Gastroesophageal sphincter (tissue), 4 donors: Measurements from ENCODE around the gene PAX5. TPM values are rescaled to one million over a fixed set of nuclear protein-coding genes. Genes with fewer than 3 reads are reported as not detected.

Experiments used
- ATAC-seq: fragments of 150-250 bp; one replicate; pipeline ENCODE4 v1.9.1; 2016; ENCODE audit warnings: mild to moderate bottlenecking, moderate library complexity
- H3K27ac ChIP-seq, 4 donors: fragments of 200-600 bp; sonication (generic) in 3 of 4; 1 replicate in 3 of 4; 2 replicates in 1 of 4; pipeline ENCODE4 v1.5.1; 2016 to 2019
- H3K27me3 ChIP-seq: fragments of 200-600 bp; sonication (generic); one replicate; pipeline ENCODE4 v1.5.1; 2019
- H3K36me3 ChIP-seq, 2 donors: fragments of 200-600 bp; sonication (generic); one replicate each; pipeline ENCODE4 v1.5.1; 2019; ENCODE audit warnings: control low read depth in 1 of 2
- H3K4me1 ChIP-seq, 3 donors: fragments of 200-600 bp; sonication (generic); 1 replicate in 2 of 3; 2 replicates in 1 of 3; pipeline ENCODE4 v1.5.1; 2016 to 2019; ENCODE audit warnings: control low read depth in 2 of 3
- H3K4me3 ChIP-seq, 2 donors: fragments of 200-600 bp; sonication (generic); one replicate each; pipeline ENCODE4 v1.5.1; 2019; ENCODE audit warnings: mild to moderate bottlenecking in 1 of 2, moderate library complexity in 1 of 2
- H3K9me3 ChIP-seq, 3 donors: fragments of 200-600 bp; sonication (generic); one replicate each; pipeline ENCODE4 v1.5.1; 2017 to 2019; ENCODE audit warnings: control low read depth in 2 of 3
- EP300 ChIP-seq: sonication (generic); formaldehyde crosslinking; IDR thresholded peaks from one replicate; pipeline ENCODE4 v1.6.1; 2017; ENCODE audit warnings: antibody characterized with exemption, mild to moderate bottlenecking
- POLR2A ChIP-seq, 2 donors: fragments of 450-650 bp; IDR thresholded peaks; one replicate each; pipeline ENCODE4 v1.6.1; 2017; ENCODE audit warnings: antibody characterized with exemption in 2 of 2, mild to moderate bottlenecking in 2 of 2, moderate library complexity in 1 of 2
- POLR2AphosphoS5 ChIP-seq: sonication (generic); formaldehyde crosslinking; IDR thresholded peaks from one replicate; pipeline ENCODE4 v1.6.1; 2017; ENCODE audit warnings: antibody characterized with exemption
- WGBS, 2 donors: methylation state at CpG; one replicate each; pipeline ENCODE4 v1.1.5; 2018; ENCODE audit warnings: low coverage in 1 of 2; 5-methylcytosine and 5-hydroxymethylcytosine counted together
- total RNA-seq, 4 donors: library from RNA; depleted of rRNA; stranded (reverse); fragments of >200 nt; gene quantifications; one replicate each; pipeline ENCODE4 v1.1.0, GENCODE V29; 2016
- TF ChIP-seq, protein P1 (sequence below), 4 experiments: fragments of 200-600 bp in 2 of 4; fragments of 450-650 bp in 2 of 4; sonication (generic) in 1 of 4; IDR thresholded peaks; one replicate each; pipeline ENCODE4 v1.5.1; 2017 to 2019; ENCODE audit warnings: antibody characterized with exemption in 4 of 4, mild to moderate bottlenecking in 2 of 4, moderate library complexity in 2 of 4

The PAX5 gene
- total RNA-seq, 4 donors from 2014 or later: under 0.01 TPM; not detected in 3

DNA sequence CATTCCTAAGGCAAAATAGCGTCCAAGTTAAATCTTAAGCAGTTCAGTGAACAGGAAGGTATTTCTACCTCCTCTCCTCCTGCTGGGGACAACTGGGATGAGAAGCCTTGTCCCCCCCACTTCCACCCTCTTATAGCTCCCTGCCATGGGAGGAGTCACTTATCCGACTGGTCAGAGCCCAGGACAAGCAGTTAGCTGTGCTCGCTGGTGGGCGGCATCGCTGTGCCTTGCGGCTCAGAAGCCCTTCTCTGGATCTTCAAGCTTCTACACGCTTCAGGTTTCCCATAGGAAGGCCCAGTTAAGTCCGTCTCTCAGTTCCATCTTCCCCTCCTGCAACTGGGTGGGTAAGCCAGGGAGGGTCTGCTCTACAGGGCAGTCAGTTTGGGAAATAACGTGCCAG, 77.2 kb downstream of the PAX5 start:
- H3K4me1 ChIP-seq: no peaks in the 10 kb centered on the region
- 33 to 85% methylated on average over 4 to 6 of the region's 9 CpGs for WGBS, 2 donors
- no peak overlapping the region for H3K4me3 ChIP-seq
- H3K27ac ChIP-seq: no peak overlapping the region
- no peaks in the 10 kb centered on the region for H3K36me3 ChIP-seq
- peaks cover 39% of the 10 kb centered on the region for H3K27me3 ChIP-seq
- H3K9me3 ChIP-seq: peaks cover 0 to 6% (median 0%) of the 10 kb centered on the region in 3 donors
- ATAC-seq: no peak
- TF ChIP-seq EP300 (no peak), POLR2A (IDR thresholded peaks at IDR 0.05) (no peak), POLR2AphosphoS5 (no peak)
- TF ChIP-seq, protein P1, sequence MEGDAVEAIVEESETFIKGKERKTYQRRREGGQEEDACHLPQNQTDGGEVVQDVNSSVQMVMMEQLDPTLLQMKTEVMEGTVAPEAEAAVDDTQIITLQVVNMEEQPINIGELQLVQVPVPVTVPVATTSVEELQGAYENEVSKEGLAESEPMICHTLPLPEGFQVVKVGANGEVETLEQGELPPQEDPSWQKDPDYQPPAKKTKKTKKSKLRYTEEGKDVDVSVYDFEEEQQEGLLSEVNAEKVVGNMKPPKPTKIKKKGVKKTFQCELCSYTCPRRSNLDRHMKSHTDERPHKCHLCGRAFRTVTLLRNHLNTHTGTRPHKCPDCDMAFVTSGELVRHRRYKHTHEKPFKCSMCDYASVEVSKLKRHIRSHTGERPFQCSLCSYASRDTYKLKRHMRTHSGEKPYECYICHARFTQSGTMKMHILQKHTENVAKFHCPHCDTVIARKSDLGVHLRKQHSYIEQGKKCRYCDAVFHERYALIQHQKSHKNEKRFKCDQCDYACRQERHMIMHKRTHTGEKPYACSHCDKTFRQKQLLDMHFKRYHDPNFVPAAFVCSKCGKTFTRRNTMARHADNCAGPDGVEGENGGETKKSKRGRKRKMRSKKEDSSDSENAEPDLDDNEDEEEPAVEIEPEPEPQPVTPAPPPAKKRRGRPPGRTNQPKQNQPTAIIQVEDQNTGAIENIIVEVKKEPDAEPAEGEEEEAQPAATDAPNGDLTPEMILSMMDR (IDR thresholded peaks at IDR 0.05): no peak

DNA sequence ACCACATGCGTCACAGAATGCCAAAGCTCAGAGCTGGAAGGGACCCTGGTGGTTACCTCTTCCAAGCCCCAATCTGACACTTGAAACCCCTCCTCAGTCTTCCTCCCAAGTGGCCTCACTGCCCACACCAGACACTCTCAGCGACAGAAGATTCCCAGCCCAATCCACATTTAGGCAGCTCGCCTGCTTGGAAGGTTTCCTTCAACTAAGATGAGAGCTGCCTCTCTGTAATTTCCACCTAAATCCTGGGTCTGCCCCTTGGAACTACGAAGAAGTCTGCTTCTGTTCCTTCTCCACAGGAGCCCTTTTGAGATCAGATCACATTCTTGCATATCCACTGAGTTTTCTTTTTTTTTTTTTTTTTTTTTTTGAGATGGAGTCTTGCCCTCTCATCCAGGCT, 83.7 kb downstream of the PAX5 start:
- TF ChIP-seq EP300 (no peak), POLR2A (IDR thresholded peaks at IDR 0.05) (no peak)
- TF ChIP-seq, protein P1 (IDR thresholded peaks at IDR 0.05): no peak
- 66% methylated on average over 4 of the region's 4 CpGs; no CpG with 5 or more reads in 1 of the 2 donors for WGBS, 2 donors

DNA sequence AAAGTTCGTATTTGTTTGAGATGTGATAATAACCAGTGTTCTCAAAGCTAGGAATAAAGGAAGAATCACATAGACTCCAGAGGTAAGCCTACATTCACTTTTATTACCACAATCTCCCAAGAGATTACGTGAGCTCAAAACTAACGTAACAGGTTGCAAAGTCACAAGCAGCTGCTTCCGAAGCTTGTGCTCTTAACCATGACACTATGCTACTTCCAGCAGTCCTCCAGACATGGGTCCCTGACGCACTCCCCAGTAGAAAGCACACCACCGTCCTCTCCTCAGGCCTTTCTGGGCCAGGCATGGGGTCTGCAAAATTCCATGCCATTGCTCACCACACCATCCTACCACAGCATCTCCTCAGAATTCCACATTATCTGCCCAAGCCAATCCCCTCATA, 84.6 kb downstream of the PAX5 start:
- 64 to 72% methylated on average over 6 of the region's 6 CpGs for WGBS, 2 donors
- no peaks in the 10 kb centered on the region for H3K4me1 ChIP-seq
- no peaks in the 10 kb centered on the region for H3K9me3 ChIP-seq
- H3K36me3 ChIP-seq: no peaks in the 10 kb centered on the region
- no peak for ATAC-seq
- H3K27me3 ChIP-seq: peaks cover 12% of the 10 kb centered on the region
- H3K4me3 ChIP-seq: no peak overlapping the region
- H3K27ac ChIP-seq: no peak overlapping the region
- TF ChIP-seq, protein P1 (IDR thresholded peaks at IDR 0.05): no peak
- no peak for TF ChIP-seq EP300
- no peak for TF ChIP-seq POLR2AphosphoS5
- TF ChIP-seq POLR2A (IDR thresholded peaks at IDR 0.05): no peak

More for the DNA sequence above, 83.7 kb downstream of the PAX5 start:
- Histone ChIP-seq H3K27me3 (peaks cover 17% of the 10 kb centered on the region), H3K9me3 (peaks cover 0 to 6% (median 0%) of the 10 kb centered on the region in 3 donors), H3K36me3 (no peaks in the 10 kb centered on the region), H3K4me1 (no peaks in the 10 kb centered on the region), H3K4me3 (no peak overlapping the region), H3K27ac (no peak overlapping the region)
- no peak for ATAC-seq

DNA sequence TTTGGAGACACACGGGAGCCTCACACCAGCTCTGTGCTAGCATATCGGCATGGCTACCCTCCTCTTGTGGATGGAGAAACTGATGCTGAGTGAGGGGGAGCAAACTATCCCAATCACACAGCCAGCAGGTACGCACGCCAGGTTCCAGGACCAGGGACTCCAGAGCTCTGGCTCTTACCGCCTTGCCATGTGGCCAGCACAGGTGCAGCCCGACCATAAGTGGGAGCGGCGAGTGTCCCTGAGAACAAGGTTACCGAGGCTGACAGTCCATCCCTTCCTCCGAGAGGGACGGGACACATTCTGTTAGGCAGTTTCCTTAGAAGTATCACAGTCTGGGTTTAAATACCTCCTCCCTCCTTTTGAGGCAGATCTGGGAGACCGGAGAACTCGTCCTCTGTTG, 86.0 kb downstream of the PAX5 start:
- TF ChIP-seq POLR2A (IDR thresholded peaks at IDR 0.05) (no peak), EP300 (no peak), POLR2AphosphoS5 (no peak)
- TF ChIP-seq, protein P1 (IDR thresholded peaks at IDR 0.05): no peak
- H3K4me3 ChIP-seq: no peak overlapping the region
- H3K36me3 ChIP-seq: no peaks in the 10 kb centered on the region
- H3K27ac ChIP-seq: no peak overlapping the region
- no peaks in the 10 kb centered on the region for H3K9me3 ChIP-seq
- ATAC-seq: no peak
- 56 to 61% methylated on average over 3 to 7 of the region's 13 CpGs for WGBS, 2 donors
- H3K4me1 ChIP-seq: no peaks in the 10 kb centered on the region
- H3K27me3 ChIP-seq: peaks cover 12% of the 10 kb centered on the region

DNA sequence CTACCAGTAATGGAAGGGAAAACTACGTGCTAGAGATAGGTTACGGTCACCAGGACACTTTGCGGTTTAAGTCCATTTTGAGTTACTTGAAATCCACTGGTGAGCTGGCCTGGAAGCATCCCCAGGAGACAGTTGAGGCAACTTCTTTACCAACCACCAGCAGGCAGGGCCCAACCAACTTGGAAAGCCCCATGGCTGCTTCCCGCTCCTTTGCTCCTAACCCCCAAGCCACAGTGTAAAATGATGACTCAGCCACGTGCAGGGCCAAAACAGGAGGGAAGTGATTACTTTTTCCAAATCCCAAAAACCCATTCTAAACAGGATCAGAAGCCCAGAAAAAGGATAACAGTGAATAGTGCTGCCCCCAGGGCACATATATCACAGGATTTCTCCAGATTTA, 87.4 kb downstream of the PAX5 start:
- H3K4me3 ChIP-seq: no peak overlapping the region
- H3K9me3 ChIP-seq: no peaks in the 10 kb centered on the region
- TF ChIP-seq EP300: no peak
- no peak for TF ChIP-seq POLR2AphosphoS5
- TF ChIP-seq POLR2A (IDR thresholded peaks at IDR 0.05): no peak
- TF ChIP-seq, protein P1 (IDR thresholded peaks at IDR 0.05): no peak
- no peak for ATAC-seq
- WGBS, 2 donors: 11 to 50% methylated on average over 2 of the region's 5 CpGs
- no peaks in the 10 kb centered on the region for H3K4me1 ChIP-seq
- no peak overlapping the region for H3K27ac ChIP-seq
- no peaks in the 10 kb centered on the region for H3K36me3 ChIP-seq
- H3K27me3 ChIP-seq: peaks cover 12% of the 10 kb centered on the region
